Ovary (tissue), 3 donors: Measurements from ENCODE around the gene RPLP2.

Experiments used
- EP300 ChIP-seq: sonication (generic); formaldehyde crosslinking; IDR thresholded peaks from one replicate; pipeline ENCODE4 v1.6.1; 2017; ENCODE audit warnings: antibody characterized with exemption
- POLR2A ChIP-seq: fragments of 450-650 bp; IDR thresholded peaks from one replicate; pipeline ENCODE4 v1.6.1; 2017; ENCODE audit warnings: antibody characterized with exemption, mild to moderate bottlenecking, moderate library complexity
- TF ChIP-seq, protein P1 (sequence below), 3 donors: fragments of 450-650 bp in 2 of 3; fragments of 200-600 bp in 1 of 3; IDR thresholded peaks; one replicate each; pipeline versions ENCODE4 v1.5.1 to v1.8.0; 2016 to 2022; ENCODE audit warnings: antibody characterized with exemption in 3 of 3, mild to moderate bottlenecking in 1 of 3
- donor health status: DM: no; HTN: no; CAD: no.

DNA sequence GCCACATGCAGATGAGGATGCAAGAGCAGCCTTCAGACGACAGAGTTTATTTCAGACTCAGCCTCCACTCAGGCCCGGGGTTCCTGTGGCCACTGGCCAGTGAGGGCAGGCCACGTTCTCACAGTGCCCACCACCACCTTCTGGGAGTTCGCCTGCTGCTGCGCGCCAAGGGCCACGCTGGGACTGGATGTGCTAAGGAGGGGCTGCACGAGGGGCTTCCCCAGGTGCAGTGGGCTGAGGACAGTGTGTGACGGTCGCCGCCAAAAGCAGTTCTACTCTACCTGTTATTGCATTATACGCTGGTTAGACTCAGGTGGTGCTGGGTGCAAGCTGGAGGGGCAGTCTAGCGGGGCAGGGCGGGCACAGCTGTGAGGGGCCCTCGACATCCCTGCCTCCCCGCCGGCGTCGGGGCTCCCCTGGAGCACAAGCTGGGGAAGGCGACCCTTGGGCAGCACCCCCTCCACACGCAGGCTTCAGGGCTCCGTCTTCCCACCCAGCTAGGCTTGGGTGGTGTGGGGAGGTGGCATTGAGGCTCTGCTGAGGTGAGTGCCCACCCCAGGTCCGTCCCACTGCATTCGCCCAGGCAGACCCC is 22.6 kb upstream of the RPLP2 start:
- TF ChIP-seq, protein P1, sequence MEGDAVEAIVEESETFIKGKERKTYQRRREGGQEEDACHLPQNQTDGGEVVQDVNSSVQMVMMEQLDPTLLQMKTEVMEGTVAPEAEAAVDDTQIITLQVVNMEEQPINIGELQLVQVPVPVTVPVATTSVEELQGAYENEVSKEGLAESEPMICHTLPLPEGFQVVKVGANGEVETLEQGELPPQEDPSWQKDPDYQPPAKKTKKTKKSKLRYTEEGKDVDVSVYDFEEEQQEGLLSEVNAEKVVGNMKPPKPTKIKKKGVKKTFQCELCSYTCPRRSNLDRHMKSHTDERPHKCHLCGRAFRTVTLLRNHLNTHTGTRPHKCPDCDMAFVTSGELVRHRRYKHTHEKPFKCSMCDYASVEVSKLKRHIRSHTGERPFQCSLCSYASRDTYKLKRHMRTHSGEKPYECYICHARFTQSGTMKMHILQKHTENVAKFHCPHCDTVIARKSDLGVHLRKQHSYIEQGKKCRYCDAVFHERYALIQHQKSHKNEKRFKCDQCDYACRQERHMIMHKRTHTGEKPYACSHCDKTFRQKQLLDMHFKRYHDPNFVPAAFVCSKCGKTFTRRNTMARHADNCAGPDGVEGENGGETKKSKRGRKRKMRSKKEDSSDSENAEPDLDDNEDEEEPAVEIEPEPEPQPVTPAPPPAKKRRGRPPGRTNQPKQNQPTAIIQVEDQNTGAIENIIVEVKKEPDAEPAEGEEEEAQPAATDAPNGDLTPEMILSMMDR (IDR thresholded peaks at IDR 0.05), result no peak
- TF ChIP-seq EP300 (no peak), POLR2A (no peak)
